ENCODE data around the gene NCK2.

The NCK2 gene

GRCh38 chr2:105915005-105915558 is 170.4 kb downstream of the NCK2 start:
- Histone ChIP-seq H3K36me3 (0 out of 2 replicates have a peak, but pooled peaks cover 4% of the 10 kb centered on the region), H3K9me3 (peaks cover 48% of the 10 kb centered on the region), H3K27ac (no peak overlapping the region), H4K20me1 (no peaks in the 10 kb centered on the region), H3K4me1 (no peaks in the 10 kb centered on the region), H3K9ac (no peak overlapping the region), H3K27me3 (no peaks in the 10 kb centered on the region), H3K4me2 (no peak overlapping the region), H3K4me3 (no peak overlapping the region)
- TF ChIP-seq Cebpa-rat (IDR thresholded peaks at IDR 0.05), result no peak

GRCh38 chr2:105917226-105917625 is 172.5 kb downstream of the NCK2 start:
- no peaks in the 10 kb centered on the region for H4K20me1 ChIP-seq
- no peak overlapping the region for H3K27ac ChIP-seq
- H3K4me2 ChIP-seq, result no peak overlapping the region
- no peak overlapping the region for H3K9ac ChIP-seq
- H3K4me1 ChIP-seq, result no peaks in the 10 kb centered on the region
- H3K4me3 ChIP-seq, result no peak overlapping the region
- H3K36me3 ChIP-seq, result 0 out of 2 replicates have a peak, but pooled peaks cover 4% of the 10 kb centered on the region
- no peaks in the 10 kb centered on the region for H3K27me3 ChIP-seq
- no peak for TF ChIP-seq Cebpa-rat (IDR thresholded peaks at IDR 0.05)
- peaks cover 59% of the 10 kb centered on the region for H3K9me3 ChIP-seq

GRCh38 chr2:105917688-105918087 is 173.0 kb downstream of the NCK2 start:
- Histone ChIP-seq H3K9ac (no peak overlapping the region), H4K20me1 (no peaks in the 10 kb centered on the region), H3K4me1 (no peaks in the 10 kb centered on the region), H3K9me3 (peaks cover 60% of the 10 kb centered on the region), H3K27ac (no peak overlapping the region), H3K4me2 (no peak overlapping the region), H3K36me3 (0 out of 2 replicates have a peak, but pooled peaks cover 4% of the 10 kb centered on the region), H3K4me3 (no peak overlapping the region), H3K27me3 (no peaks in the 10 kb centered on the region)
- TF ChIP-seq Cebpa-rat (IDR thresholded peaks at IDR 0.05), result no peak

- no peak overlapping the region for H3K4me3 ChIP-seq
- H3K36me3 ChIP-seq, result 0 out of 2 replicates have a peak, but pooled peaks cover 4% of the 10 kb centered on the region
- H3K27ac ChIP-seq, result no peak overlapping the region
- no peak overlapping the region for H3K4me2 ChIP-seq
- no peaks in the 10 kb centered on the region for H3K27me3 ChIP-seq
- H3K4me1 ChIP-seq, result no peaks in the 10 kb centered on the region
- no peak overlapping the region for H3K9ac ChIP-seq
- peaks cover 46% of the 10 kb centered on the region for H3K9me3 ChIP-seq
- TF ChIP-seq Cebpa-rat (IDR thresholded peaks at IDR 0.05), result no peak
- no peaks in the 10 kb centered on the region for H4K20me1 ChIP-seq
Measured at GRCh38 chr2:105919191-105919811, 174.6 kb downstream of the NCK2 start.

GRCh38 chr2:105919826-105920225 is 175.1 kb downstream of the NCK2 start:
- Histone ChIP-seq H3K27ac (no peak overlapping the region), H3K9ac (no peak overlapping the region), H3K27me3 (no peaks in the 10 kb centered on the region), H4K20me1 (no peaks in the 10 kb centered on the region), H3K9me3 (peaks cover 41% of the 10 kb centered on the region), H3K4me2 (no peak overlapping the region), H3K4me3 (no peak overlapping the region), H3K36me3 (0 out of 2 replicates have a peak, but pooled peaks cover 3% of the 10 kb centered on the region), H3K4me1 (no peaks in the 10 kb centered on the region)
- no peak for TF ChIP-seq Cebpa-rat (IDR thresholded peaks at IDR 0.05)

- Histone ChIP-seq H3K9ac (no peak overlapping the region), H3K4me2 (no peak overlapping the region), H3K4me3 (no peak overlapping the region), H3K27ac (no peak overlapping the region), H4K20me1 (no peaks in the 10 kb centered on the region), H3K27me3 (no peaks in the 10 kb centered on the region), H3K4me1 (no peaks in the 10 kb centered on the region), H3K36me3 (no peaks in the 10 kb centered on the region), H3K9me3 (peaks cover 18% of the 10 kb centered on the region)
- TF ChIP-seq Cebpa-rat (IDR thresholded peaks at IDR 0.05), result no peak
Measured at GRCh38 chr2:105924271-105924670, 179.6 kb downstream of the NCK2 start.

- Histone ChIP-seq H3K4me3 (no peak overlapping the region), H3K36me3 (no peaks in the 10 kb centered on the region), H4K20me1 (no peaks in the 10 kb centered on the region), H3K27me3 (no peaks in the 10 kb centered on the region), H3K9me3 (peaks cover 18% of the 10 kb centered on the region), H3K4me2 (no peak overlapping the region), H3K9ac (no peak overlapping the region), H3K4me1 (no peaks in the 10 kb centered on the region), H3K27ac (no peak overlapping the region)
- no peak for TF ChIP-seq Cebpa-rat (IDR thresholded peaks at IDR 0.05)
Measured at GRCh38 chr2:105924932-105925331, 180.2 kb downstream of the NCK2 start.

GRCh38 chr2:105925390-105925789 is 180.7 kb downstream of the NCK2 start:
- no peak overlapping the region for H3K27ac ChIP-seq
- no peak overlapping the region for H3K9ac ChIP-seq
- H3K4me1 ChIP-seq, result no peaks in the 10 kb centered on the region
- no peak overlapping the region for H3K4me2 ChIP-seq
- TF ChIP-seq Cebpa-rat (IDR thresholded peaks at IDR 0.05), result no peak
- no peak overlapping the region for H3K4me3 ChIP-seq
- no peaks in the 10 kb centered on the region for H4K20me1 ChIP-seq
- H3K9me3 ChIP-seq, result peaks cover 18% of the 10 kb centered on the region
- no peaks in the 10 kb centered on the region for H3K27me3 ChIP-seq
- H3K36me3 ChIP-seq, result no peaks in the 10 kb centered on the region

- H3K9ac ChIP-seq, result no peak overlapping the region
- no peak overlapping the region for H3K4me2 ChIP-seq
- H3K4me3 ChIP-seq, result no peak overlapping the region
- no peaks in the 10 kb centered on the region for H3K27me3 ChIP-seq
- H3K4me1 ChIP-seq, result no peaks in the 10 kb centered on the region
- no peak overlapping the region for H3K27ac ChIP-seq
- H3K9me3 ChIP-seq, result peaks cover 2% of the 10 kb centered on the region
- H3K36me3 ChIP-seq, result no peaks in the 10 kb centered on the region
- no peaks in the 10 kb centered on the region for H4K20me1 ChIP-seq
- TF ChIP-seq Cebpa-rat (IDR thresholded peaks at IDR 0.05), result no peak
Measured at GRCh38 chr2:105926960-105927678, 182.4 kb downstream of the NCK2 start.

GRCh38 chr2:105928086-105928485 is 183.4 kb downstream of the NCK2 start:
- no peak for TF ChIP-seq Cebpa-rat (IDR thresholded peaks at IDR 0.05)
- no peaks in the 10 kb centered on the region for H3K27me3 ChIP-seq

More at GRCh38 chr2:105928086-105928485, 183.4 kb downstream of the NCK2 start:
- Histone ChIP-seq H4K20me1 (no peaks in the 10 kb centered on the region), H3K27ac (no peak overlapping the region), H3K4me1 (no peaks in the 10 kb centered on the region), H3K9ac (no peak overlapping the region), H3K4me2 (no peak overlapping the region), H3K36me3 (no peaks in the 10 kb centered on the region), H3K9me3 (peaks cover 6% of the 10 kb centered on the region), H3K4me3 (no peak overlapping the region)

All from BLaER1 (cell line).